WTC11 (cell line): Measurements from ENCODE around the gene MBP. TPM values are rescaled to one million over a fixed set of nuclear protein-coding genes. Genes with fewer than 3 reads are reported as not detected.

Experiments
- ATAC-seq: fragments of 200-7000 bp; cut with Tn5 transposase; 2 replicates; pipeline ENCODE4 v1.10.0; 2021; ENCODE audit warnings: mild to moderate bottlenecking, moderate library complexity
- CTCF ChIA-PET: fragments of 300-600 bp; sonication (Branson Sonifier 250); formaldehyde crosslinking; loops from one replicate; lab custom pipeline; 2021; ENCODE audit warnings: antibody characterized with exemption; lab: Charles Lee
- POLR2A ChIA-PET: fragments of 350-600 bp; sonication (Branson Sonifier 250); formaldehyde crosslinking; loops from one replicate; lab custom pipeline; 2021; ENCODE audit warnings: antibody characterized with exemption; lab: Charles Lee
- DNase-seq: peaks from one replicate; pipeline ENCODE4 v3.0.0; 2021; ENCODE audit warnings: low spot score
- H3K27ac Mint-ChIP-seq: 2 replicates; pipeline ENCODE4 v1.8.0; 2021; ENCODE audit warnings: mixed read lengths
- H3K27me3 Mint-ChIP-seq: 2 replicates; pipeline ENCODE4 v1.8.0; 2021; ENCODE audit warnings: low read depth, mild to moderate bottlenecking, moderate library complexity, mixed read lengths
- H3K36me3 Mint-ChIP-seq: 2 replicates; pipeline ENCODE4 v1.8.0; 2021; ENCODE audit warnings: mixed read lengths
- H3K4me1 Mint-ChIP-seq: 2 replicates; pipeline ENCODE4 v1.8.0; 2022; ENCODE audit warnings: mixed read lengths
- H3K4me3 Mint-ChIP-seq: 2 replicates; pipeline ENCODE4 v1.8.0; 2021; ENCODE audit warnings: mild to moderate bottlenecking, moderate library complexity, mixed read lengths
- H3K9me3 Mint-ChIP-seq: 2 replicates; pipeline ENCODE4 v1.8.0; 2021; ENCODE audit warnings: mixed read lengths
- CREM ChIP-seq: sonication (generic); formaldehyde crosslinking; IDR thresholded peaks from 2 replicates; pipeline ENCODE4 v1.8.1; 2022; ENCODE audit warnings: mild to moderate bottlenecking, missing genetic modification reagents, moderate library complexity
- FOXP1 ChIP-seq: sonication (generic); formaldehyde crosslinking; IDR thresholded peaks from 2 replicates; pipeline ENCODE4 v1.8.0; 2022; ENCODE audit warnings: missing genetic modification reagents, mild to moderate bottlenecking, moderate library complexity, borderline replicate concordance
- IRF2 ChIP-seq: sonication (generic); formaldehyde crosslinking; IDR thresholded peaks from 2 replicates; pipeline ENCODE4 v1.8.0; 2022; ENCODE audit warnings: low read depth, missing genetic modification reagents, borderline replicate concordance
- OVOL2 ChIP-seq: fragments of 250-450 bp; sonication (Bioruptor Pico); IDR thresholded peaks from 2 replicates; pipeline ENCODE4 v1.9.0; 2021; ENCODE audit warnings: mild to moderate bottlenecking, borderline replicate concordance
- SMAD3 ChIP-seq: sonication (generic); formaldehyde crosslinking; IDR thresholded peaks from 2 replicates; pipeline ENCODE4 v1.8.0; 2022; ENCODE audit warnings: missing genetic modification reagents, mild to moderate bottlenecking, borderline replicate concordance
- ZBTB43 ChIP-seq: sonication (generic); formaldehyde crosslinking; IDR thresholded peaks from 2 replicates; pipeline ENCODE4 v1.8.1; 2023; ENCODE audit warnings: mild to moderate bottlenecking, missing genetic modification reagents
- ZNF121 ChIP-seq: sonication (generic); formaldehyde crosslinking; IDR thresholded peaks from 2 replicates; pipeline ENCODE4 v1.8.0; 2023; ENCODE audit warnings: missing genetic modification reagents
- ZNF281 ChIP-seq: sonication (generic); formaldehyde crosslinking; IDR thresholded peaks from 2 replicates; pipeline ENCODE4 v1.8.0; 2023; ENCODE audit warnings: mild to moderate bottlenecking, missing genetic modification reagents
- ZNF317 ChIP-seq: sonication (generic); formaldehyde crosslinking; IDR thresholded peaks from 2 replicates; pipeline ENCODE4 v1.8.1; 2023; ENCODE audit warnings: low read depth, mild to moderate bottlenecking, moderate library complexity, missing genetic modification reagents, borderline replicate concordance
- ZNF425 ChIP-seq: fragments of 250-450 bp; sonication (Bioruptor Pico); conservative IDR thresholded peaks from 2 replicates; pipeline ENCODE4 v1.9.0; 2021; ENCODE audit warnings: mild to moderate bottlenecking
- ZNF532 ChIP-seq: fragments of 250-450 bp; sonication (Bioruptor Pico); IDR thresholded peaks from 2 replicates; pipeline ENCODE4 v1.9.0; 2021; ENCODE audit warnings: mild to moderate bottlenecking, borderline replicate concordance
- ZNF671 ChIP-seq: fragments of 250-450 bp; sonication (Bioruptor Pico); IDR thresholded peaks from 2 replicates; pipeline ENCODE4 v1.8.0; 2021; ENCODE audit warnings: mild to moderate bottlenecking
- total RNA-seq: library from RNA; stranded (reverse); gene quantifications from 3 replicates; pipeline ENCODE4 v1.2.3, GENCODE V29; 2021

The MBP gene
- total RNA-seq, 1 experiment from 2014 or later = 19.6 TPM

- H3K27ac Mint-ChIP-seq = no peak overlapping the region
- H3K4me1 Mint-ChIP-seq = peaks cover 30% of the 10 kb centered on the region
Observed at GRCh38 chr18:76995896-76996295, 136.7 kb downstream of the MBP start.

More at GRCh38 chr18:76995896-76996295, 136.7 kb downstream of the MBP start:
- ChIA-PET POLR2A (no interaction called here), CTCF (interaction anchor here (1.5 to 2.3 kb wide), 2 partner anchors 12 to 59 kb away, joined by 6 to 8 read pairs; no protein-coding TSS in a partner anchor)
- DNase-seq (no peak), ATAC-seq (no peak)
- H3K27me3 Mint-ChIP-seq = no peaks in the 10 kb centered on the region; the same call in 1 of the 2 replicates
- H3K36me3 Mint-ChIP-seq = no peaks in the 10 kb centered on the region
- no peak for TF ChIP-seq CREM (CRISPR knock-in tag)
- TF ChIP-seq ZNF317 = no peak
- TF ChIP-seq ZBTB43 (CRISPR knock-in tag) = no peak
- TF ChIP-seq ZNF671 (CRISPR knock-in tag) = no peak
- TF ChIP-seq IRF2 (CRISPR knock-in tag) = no peak
- TF ChIP-seq OVOL2 = no peak
- no peak for TF ChIP-seq SMAD3 (CRISPR knock-in tag)
- no peak for TF ChIP-seq ZNF121 (CRISPR knock-in tag)
- TF ChIP-seq ZNF532 (CRISPR knock-in tag) = no peak
- no peak for TF ChIP-seq ZNF425
- TF ChIP-seq FOXP1 (CRISPR knock-in tag) = no peak
- no peak for TF ChIP-seq ZNF281 (CRISPR knock-in tag)
- no peaks in the 10 kb centered on the region for H3K9me3 Mint-ChIP-seq
- H3K4me3 Mint-ChIP-seq = no peak overlapping the region
